HL-60/S4 (cell line): Measurements from ENCODE around the gene IMPG2.

Source experiments
- in situ Hi-C: fragments of 300-500 bp; cut with MboI; formaldehyde crosslinking; loops from 2 replicates; pipeline ENCODE4 v1.14.3; 2022; ENCODE audit warnings: low sequenced_read_pairs

IMPG2 gene

DNA sequence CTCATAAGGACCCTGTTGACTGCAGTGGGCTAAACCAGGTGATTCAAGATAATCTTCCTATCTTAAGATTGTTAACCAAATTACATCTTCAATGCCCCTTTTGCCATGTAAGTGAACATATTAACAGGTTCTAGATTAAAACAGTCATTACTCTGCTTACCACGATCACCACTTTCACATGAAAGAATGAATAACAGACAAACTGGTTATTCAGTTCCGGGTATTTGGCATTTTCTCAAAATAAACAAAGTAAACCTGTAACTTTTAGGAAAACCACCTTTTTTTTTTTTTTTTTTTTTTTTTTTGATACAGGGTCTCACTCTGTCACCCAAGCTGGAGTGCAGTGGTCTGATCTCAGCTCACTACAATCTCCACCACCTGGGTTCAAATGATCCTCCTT is 131.2 kb downstream of the IMPG2 start:
- in situ Hi-C loops, result no loop called here

DNA sequence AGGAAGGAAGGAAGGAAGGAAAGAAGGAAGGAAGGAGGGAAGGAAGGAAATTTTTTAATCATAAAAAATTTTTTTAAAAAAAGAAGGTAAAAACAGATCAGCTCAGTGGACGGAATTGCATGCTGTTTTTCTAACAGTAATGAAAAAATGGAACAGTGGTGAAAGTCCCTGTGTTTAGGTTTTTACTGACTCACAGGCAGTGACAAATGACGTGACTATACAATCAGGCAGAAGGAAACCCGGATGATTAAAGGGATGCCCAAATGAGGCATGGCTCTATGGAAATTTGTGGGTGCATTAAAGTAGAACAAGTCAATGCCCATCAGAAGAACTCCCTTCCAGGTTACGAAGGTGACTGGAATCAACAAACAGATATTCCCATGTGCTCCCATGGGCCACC is 135.0 kb downstream of the IMPG2 start:
- in situ Hi-C loops, result no loop called here

DNA sequence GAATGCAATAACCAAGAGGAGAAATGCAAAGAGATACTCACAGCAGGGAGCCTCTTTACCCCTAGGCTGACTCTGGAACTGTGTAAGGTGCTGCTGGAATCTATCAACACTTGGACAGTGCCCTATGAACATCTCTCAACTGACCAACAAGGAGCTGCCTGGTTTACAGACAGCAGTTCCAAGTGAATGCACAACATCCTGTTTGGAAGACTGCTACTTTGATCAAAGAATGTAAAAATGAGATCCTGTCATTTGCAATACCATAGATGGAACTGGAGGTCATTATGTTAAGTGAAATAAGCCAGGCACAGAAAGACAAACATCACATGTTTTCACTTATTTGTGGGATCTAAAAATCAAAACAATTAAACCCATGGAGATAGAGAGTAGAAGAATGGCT is 136.3 kb downstream of the IMPG2 start:
- in situ Hi-C loops, result no loop called here

DNA sequence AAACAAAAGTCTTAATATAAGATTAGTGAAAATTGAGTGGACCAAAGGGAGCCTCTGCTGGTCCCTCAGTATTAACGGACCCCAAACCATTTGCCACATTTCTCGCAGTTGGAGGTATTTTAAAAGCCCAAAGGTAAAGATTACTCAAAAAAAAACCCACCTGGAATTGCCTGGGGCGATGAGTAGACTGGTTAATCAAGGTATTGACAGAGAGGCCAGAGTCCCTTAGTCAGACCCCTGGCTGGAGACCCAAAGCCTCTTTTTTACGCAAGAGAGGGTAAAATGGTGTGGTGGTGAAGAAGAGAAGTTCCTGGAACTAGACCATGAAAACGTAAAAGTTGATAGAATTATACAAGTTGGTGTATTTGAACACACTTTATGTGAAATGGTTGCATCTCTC is 137.2 kb downstream of the IMPG2 start:
- in situ Hi-C loops, result no loop called here

DNA sequence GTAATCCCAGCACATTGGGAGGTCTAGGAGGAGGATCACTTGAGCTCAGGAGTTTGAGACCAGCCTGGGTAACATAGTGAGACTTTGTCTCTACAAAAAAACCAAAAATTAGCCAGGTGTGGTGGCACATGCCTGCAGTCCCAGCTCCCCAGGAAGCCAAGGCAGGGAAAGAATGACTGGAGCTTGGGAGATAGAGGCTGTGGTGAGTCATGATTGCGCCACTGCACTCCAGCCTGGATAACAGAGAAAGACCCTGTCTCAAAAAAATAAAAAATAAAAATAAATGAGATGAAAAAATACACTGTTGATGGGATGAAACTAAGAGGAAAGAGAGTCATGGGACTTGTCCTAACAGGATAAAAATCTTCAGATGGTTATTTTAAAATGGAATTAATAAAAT is 137.6 kb downstream of the IMPG2 start:
- in situ Hi-C loops, result no loop called here

DNA sequence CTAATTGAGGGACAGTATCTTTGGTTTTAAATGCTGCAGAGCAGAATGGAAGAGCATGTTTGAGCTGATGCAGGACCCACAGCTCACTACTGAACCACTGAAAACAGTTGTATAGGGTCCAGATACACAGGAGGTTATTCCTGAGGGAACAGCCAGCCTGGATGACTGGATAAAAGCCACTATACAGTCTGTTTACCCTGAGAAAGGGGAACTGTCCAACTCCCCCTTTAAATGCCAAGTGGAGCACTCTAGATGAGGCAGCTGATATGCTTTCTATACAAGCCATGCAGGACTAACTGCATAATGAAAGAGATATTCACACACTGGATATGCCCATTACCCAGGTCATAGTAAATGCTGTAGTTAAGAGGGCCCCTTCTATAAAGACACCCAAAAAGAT is 138.6 kb downstream of the IMPG2 start:
- in situ Hi-C loops, result no loop called here

DNA sequence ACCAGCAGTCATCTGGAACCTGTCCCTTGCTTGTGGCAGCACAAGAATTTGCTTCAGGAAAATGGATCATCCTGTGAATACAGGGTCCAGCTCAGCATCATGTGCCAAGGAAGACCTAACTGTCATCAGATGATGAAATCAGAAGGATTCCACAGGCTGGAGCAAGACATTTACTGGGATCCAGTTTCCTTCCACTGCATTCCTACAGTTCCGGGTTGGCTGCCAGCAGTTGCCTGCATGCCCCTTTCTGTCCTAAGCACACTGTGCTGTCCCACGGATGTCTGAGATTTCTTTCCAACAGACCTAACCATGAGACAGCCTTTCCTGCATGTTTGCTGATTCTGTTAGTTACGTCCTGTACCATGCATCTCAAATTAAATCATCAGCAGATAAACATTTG is 140.7 kb downstream of the IMPG2 start:
- in situ Hi-C loops, result no loop called here

DNA sequence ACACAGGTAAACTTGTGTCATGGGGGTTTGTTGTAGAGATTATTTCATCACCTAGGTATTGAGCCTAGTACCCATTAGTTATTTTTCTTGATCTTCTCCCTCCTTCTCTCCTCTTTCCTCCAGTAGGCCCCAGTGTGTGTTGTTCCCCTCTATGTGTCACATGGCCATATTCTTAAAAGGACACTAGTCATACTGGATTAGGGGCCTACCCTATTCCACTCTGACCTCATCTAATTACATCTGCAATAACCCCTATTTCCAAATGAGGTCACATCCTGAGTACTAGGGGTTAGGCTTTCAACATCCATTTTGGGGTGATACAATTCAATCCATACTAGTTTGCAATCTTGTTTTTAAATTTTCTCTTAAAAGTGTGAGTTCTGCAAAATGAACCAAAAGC is 142.8 kb downstream of the IMPG2 start:
- in situ Hi-C loops, result no loop called here
